Pancreas (tissue), 10 donors: ENCODE measurements around the gene SNIP1. TPM values are rescaled to one million over a fixed set of nuclear protein-coding genes. Genes with fewer than 3 reads are reported as not detected.
"Not testable (repeated sequence)": the region's sequence is repeated elsewhere in the genome, so short reads cannot be mapped to it uniquely, and the experiment has no call there.

ENCODE experiments used
- ATAC-seq, 4 donors: fragments of 200-7000 bp; cut with Tn5 transposase; one replicate each; pipeline versions ENCODE4 v1.8.0 to v1.9.1; 2020; ENCODE audit warnings: mild to moderate bottlenecking in 4 of 4, moderate library complexity in 4 of 4
- DNase-seq, 6 donors: peaks; one replicate each; pipeline ENCODE4 v3.0.0-alpha.2; 2020
- FAIRE-seq: peaks from 2 replicates; lab custom pipeline; 2012; peaks lifted over from hg19 to GRCh38; lab: Jason Lieb, UNC
- H3K27ac ChIP-seq, 4 donors: fragments of 200-600 bp; sonication (generic); 1 replicate in 3 of 4; 2 replicates in 1 of 4; pipeline versions ENCODE4 v1.5.0 to v1.8.0; 2020
- H3K27me3 ChIP-seq, 4 donors: fragments of 200-600 bp; one replicate each; pipeline ENCODE4 v1.8.0; 2021
- H3K36me3 ChIP-seq, 3 donors: fragments of 200-600 bp; sonication (generic) in 1 of 3; one replicate each; pipeline versions ENCODE4 v1.5.0 to v1.8.0; 2020 to 2021
- H3K4me1 ChIP-seq, 3 donors: fragments of 200-600 bp; one replicate each; pipeline ENCODE4 v1.8.0; 2021
- H3K4me3 ChIP-seq, 4 donors: fragments of 200-600 bp; sonication (generic) in 2 of 4; one replicate each; pipeline versions ENCODE4 v1.5.0 to v1.8.0; 2020 to 2021
- H3K9me3 ChIP-seq, 4 donors: fragments of 200-600 bp; one replicate each; pipeline ENCODE4 v1.8.0; 2021
- WGBS, 2 donors: extraction: QIAGEN DNeasy Blood & Tissue Kit; methylation state at CpG; one replicate each; pipeline ENCODE4 v1.1.7; 2013; 5-methylcytosine and 5-hydroxymethylcytosine counted together
- intact Hi-C, 3 donors: fragments of 100-400 bp; cut with DNase I; formaldehyde crosslinking; loops; one replicate each; pipeline versions ENCODE4 v1.11.1 to v1.14.2; 2022
- polyA plus RNA-seq, 2 donors: library from polyadenylated mRNA; stranded (reverse); fragments of 200-250 nt; gene quantifications; one replicate each; pipeline ENCODE4 v1.2.3, GENCODE V29; 2013
- total RNA-seq, 6 donors: library from RNA; stranded (reverse); fragmentation: NEBNext Ultra II Directional in 4 of 6; extraction: Animal tissue kit (Norgen Biotek cat#: 25700) in 4 of 6; gene quantifications; one replicate each; pipeline versions ENCODE4 v1.2.1 to v1.2.4, GENCODE V29; 2021 to 2023
- TF ChIP-seq, protein P1 (sequence below), 4 donors: fragments of 200-600 bp; sonication (generic) in 3 of 4; IDR thresholded peaks; one replicate each; pipeline versions ENCODE4 v1.5.0 to v1.8.0; 2021; ENCODE audit warnings: antibody characterized with exemption in 4 of 4
- donor health status: healthy with polysubstance abuse.
- donor health status: DM: no; HTN: no; CAD: no; lungs with moderate emphysema.
- donor health status: DM: no; HTN: no; CAD: no.
- donor health status: control.
- donor health status: control.
- donor health status: Bipolar disorder and iron deficiency.
- donor health status: DM: yes; HTN: yes; CAD: no.
- donor health status: DM: no; HTN: no; CAD: no.
- donor health status: DM: no; HTN: no; CAD: no.
- donor health status: DM: yes; HTN: yes; CAD: no.

Gene SNIP1
- total and polyA plus RNA-seq, 8 donors = 2.7 to 7.8 (median 6.8) TPM

DNA sequence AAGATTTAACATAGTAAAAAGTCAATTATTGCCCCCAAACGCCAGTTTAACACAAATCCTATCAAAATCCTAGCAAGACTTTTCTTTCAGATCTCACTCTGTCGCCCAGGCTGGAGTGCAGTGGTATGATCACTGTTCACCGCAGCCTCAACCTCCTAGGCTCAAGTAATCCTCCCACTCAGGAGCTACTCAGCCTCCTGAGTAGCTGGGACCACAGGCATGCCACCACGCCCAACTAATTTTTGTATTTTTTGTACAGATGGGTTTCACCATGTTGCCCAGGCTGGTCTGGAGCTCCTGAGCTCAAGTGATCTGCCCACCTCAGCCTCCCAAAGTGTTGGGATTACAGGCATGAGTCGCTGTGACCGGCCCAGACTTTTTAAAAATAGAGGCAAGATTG is 4.8 kb downstream of the SNIP1 start:
- Histone ChIP-seq H3K36me3 (peaks cover 0 to 25% (median 0%) of the 10 kb centered on the region in 3 donors), H3K9me3 (no peaks in the 10 kb centered on the region), H3K27me3 (no peaks in the 10 kb centered on the region), H3K4me3 (no peak overlapping the region), H3K27ac (no peak overlapping the region), H3K4me1 (peaks cover 3 to 11% (median 9%) of the 10 kb centered on the region in 3 donors)
- intact Hi-C loops = no loop called here
- no peak for DNase-seq
- WGBS, 2 donors = 87 to 90% methylated on average over 6 of the region's 6 CpGs
- no peak for FAIRE-seq
- no peak for ATAC-seq
- TF ChIP-seq, protein P1, sequence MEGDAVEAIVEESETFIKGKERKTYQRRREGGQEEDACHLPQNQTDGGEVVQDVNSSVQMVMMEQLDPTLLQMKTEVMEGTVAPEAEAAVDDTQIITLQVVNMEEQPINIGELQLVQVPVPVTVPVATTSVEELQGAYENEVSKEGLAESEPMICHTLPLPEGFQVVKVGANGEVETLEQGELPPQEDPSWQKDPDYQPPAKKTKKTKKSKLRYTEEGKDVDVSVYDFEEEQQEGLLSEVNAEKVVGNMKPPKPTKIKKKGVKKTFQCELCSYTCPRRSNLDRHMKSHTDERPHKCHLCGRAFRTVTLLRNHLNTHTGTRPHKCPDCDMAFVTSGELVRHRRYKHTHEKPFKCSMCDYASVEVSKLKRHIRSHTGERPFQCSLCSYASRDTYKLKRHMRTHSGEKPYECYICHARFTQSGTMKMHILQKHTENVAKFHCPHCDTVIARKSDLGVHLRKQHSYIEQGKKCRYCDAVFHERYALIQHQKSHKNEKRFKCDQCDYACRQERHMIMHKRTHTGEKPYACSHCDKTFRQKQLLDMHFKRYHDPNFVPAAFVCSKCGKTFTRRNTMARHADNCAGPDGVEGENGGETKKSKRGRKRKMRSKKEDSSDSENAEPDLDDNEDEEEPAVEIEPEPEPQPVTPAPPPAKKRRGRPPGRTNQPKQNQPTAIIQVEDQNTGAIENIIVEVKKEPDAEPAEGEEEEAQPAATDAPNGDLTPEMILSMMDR (IDR thresholded peaks at IDR 0.05) = no peak

GRCh38 chr1:37545019-37545418 is 9.1 kb downstream of the SNIP1 start:
- Histone ChIP-seq H3K9me3 (no peaks in the 10 kb centered on the region), H3K27me3 (no peaks in the 10 kb centered on the region), H3K27ac (no peak overlapping the region), H3K4me1 (no peaks in the 10 kb centered on the region), H3K4me3 (no peak overlapping the region), H3K36me3 (peaks cover 0 to 30% (median 0%) of the 10 kb centered on the region in 3 donors)
- FAIRE-seq (no peak), ATAC-seq (no peak), DNase-seq (no peak)
- TF ChIP-seq, protein P1 (IDR thresholded peaks at IDR 0.05) = no peak
- whole genome bisulfite sequencing, 2 donors = 77 to 78% methylated on average over 5 of the region's 5 CpGs
- intact Hi-C loops = no loop called here

DNA sequence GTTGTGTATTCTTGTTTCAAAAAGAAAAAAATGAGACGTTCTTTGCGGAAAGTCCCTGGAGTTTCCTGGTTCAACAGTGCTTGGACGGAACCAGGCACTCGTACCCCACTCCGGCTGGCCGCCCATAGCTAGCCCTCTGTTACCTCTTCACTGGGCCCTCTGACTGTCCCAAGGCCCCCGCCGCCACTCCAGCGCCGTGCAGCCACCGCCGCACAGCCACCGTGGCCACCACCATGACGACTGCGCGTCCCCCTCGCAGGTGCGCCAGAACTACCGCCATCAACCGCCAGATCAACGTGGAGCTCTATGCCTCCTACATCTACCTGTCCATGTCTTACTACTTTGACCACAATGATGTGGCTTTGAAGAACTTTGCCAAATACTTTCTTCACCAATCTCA is 9.6 kb downstream of the SNIP1 start:
- no peaks in the 10 kb centered on the region for H3K27me3 ChIP-seq
- H3K36me3 ChIP-seq = peaks cover 0 to 35% (median 3%) of the 10 kb centered on the region in 3 donors
- intact Hi-C loops = no loop called here
- no peaks in the 10 kb centered on the region for H3K4me1 ChIP-seq
- TF ChIP-seq, protein P1 (IDR thresholded peaks at IDR 0.05) = no peak
- H3K9me3 ChIP-seq = no peaks in the 10 kb centered on the region
- FAIRE-seq (no peak), ATAC-seq (no peak), DNase-seq (no peak)
- H3K27ac ChIP-seq = no peak overlapping the region
- 97% methylated on average over 21 of the region's 21 CpGs for WGBS, 2 donors
- no peak overlapping the region for H3K4me3 ChIP-seq

DNA sequence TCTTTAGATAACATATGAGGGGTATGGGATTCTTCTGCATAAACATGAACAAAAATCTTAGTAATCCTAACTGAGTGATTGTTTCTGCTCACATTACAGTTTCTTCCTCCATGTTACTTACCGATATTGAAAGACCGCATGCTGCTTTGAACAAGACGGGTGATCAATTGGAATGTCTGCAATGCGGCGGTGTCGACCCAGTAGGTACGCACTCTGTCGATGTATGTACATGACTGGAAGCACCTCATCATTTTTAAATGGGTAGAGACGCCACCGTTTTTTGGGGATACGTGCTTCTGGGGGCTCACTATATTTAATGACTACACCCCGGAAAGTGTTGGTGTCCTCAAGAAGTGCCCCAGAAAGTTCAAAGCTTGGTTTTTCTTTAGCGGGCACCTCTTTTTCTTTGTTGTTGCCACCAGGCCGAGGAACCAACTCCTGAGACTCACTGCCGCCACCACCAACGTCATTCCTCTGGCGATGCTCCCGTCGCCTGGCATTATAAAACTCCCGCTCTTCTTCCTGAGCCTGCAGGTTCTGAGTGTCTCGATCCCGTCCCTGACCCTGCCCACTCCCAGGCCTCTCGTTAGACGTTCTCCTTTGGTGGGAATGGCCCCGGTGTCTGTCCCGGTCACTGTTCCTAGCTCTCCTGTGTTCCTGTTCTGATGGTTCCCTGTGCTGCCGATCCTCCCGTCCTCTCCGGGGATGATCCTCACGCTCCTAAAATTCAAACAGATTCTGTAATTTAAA is 13.9 kb downstream of the SNIP1 start:
- H3K4me1 ChIP-seq = peaks cover 0 to 5% (median 0%) of the 10 kb centered on the region in 3 donors
- peaks cover 0 to 31% (median 16%) of the 10 kb centered on the region in 3 donors for H3K36me3 ChIP-seq
- ATAC-seq = no peak
- H3K27me3 ChIP-seq = no peaks in the 10 kb centered on the region
- WGBS, 2 donors = 94 to 96% methylated on average over 30 of the region's 30 CpGs
- DNase-seq = no peak
- TF ChIP-seq, protein P1 (IDR thresholded peaks at IDR 0.05) = no peak
- FAIRE-seq = no peak
- no peaks in the 10 kb centered on the region for H3K9me3 ChIP-seq
- no peak overlapping the region for H3K27ac ChIP-seq
- intact Hi-C loops = no loop called here
- no peak overlapping the region for H3K4me3 ChIP-seq

DNA sequence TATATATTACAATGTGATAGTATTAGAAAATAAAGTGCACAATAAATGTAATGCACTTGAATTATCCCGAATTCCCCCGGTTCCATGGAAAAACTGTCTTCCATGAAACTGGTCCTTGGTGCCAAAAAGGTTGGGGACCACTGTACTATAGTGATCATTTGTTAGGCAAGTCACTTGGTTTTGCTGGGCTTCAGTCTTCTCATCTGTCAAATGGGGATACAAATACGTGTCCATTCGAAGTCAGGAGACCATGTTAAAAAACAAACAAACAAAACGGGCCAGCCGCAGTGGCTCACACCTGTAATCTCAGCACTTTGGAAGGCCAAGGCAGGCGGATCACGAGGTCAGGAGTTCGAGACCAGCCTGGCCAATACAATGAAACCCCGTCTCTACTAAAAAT is 14.9 kb downstream of the SNIP1 start:
- FAIRE-seq, H3K27ac ChIP-seq, H3K4me1 ChIP-seq, DNase-seq, intact Hi-C loops, ATAC-seq, H3K4me3 ChIP-seq, H3K27me3 ChIP-seq, H3K9me3 ChIP-seq: not testable (repeated sequence)
- 91 to 96% methylated on average over 10 of the region's 10 CpGs for WGBS, 2 donors
- peaks cover 0 to 31% (median 16%) of the 10 kb centered on the region in 3 donors for H3K36me3 ChIP-seq
